A204.1 (cell line): ENCODE measurements around the gene ZNF22.

Source experiments
- FAIRE-seq: peaks from 2 replicates; lab custom pipeline; 2012; peaks lifted over from hg19 to GRCh38; lab: Jason Lieb, UNC

Gene ZNF22

GRCh38 chr10:45015590-45015989 lies 14.9 kb downstream of the ZNF22 start:
- no peak for FAIRE-seq

- FAIRE-seq, result no peak
Observed at GRCh38 chr10:45023426-45023825, 22.7 kb downstream of the ZNF22 start.

GRCh38 chr10:45034301-45034700 lies 33.6 kb downstream of the ZNF22 start:
- FAIRE-seq, result no peak

GRCh38 chr10:45035673-45036072 lies 35.0 kb downstream of the ZNF22 start:
- no peak for FAIRE-seq

- no peak for FAIRE-seq
Observed at GRCh38 chr10:45040921-45041542, 40.3 kb downstream of the ZNF22 start.

GRCh38 chr10:45044290-45044689 lies 43.6 kb downstream of the ZNF22 start:
- FAIRE-seq, result no peak

GRCh38 chr10:45050551-45051235 lies 50.0 kb downstream of the ZNF22 start:
- FAIRE-seq, result no peak

- FAIRE-seq, result no peak
Observed at GRCh38 chr10:45052700-45053099, 52.0 kb downstream of the ZNF22 start.

- no peak for FAIRE-seq
Observed at GRCh38 chr10:45053569-45054100, 52.9 kb downstream of the ZNF22 start.
